SK-N-SH treated with all-trans-retinoic acid at 6 μM for 48 hours (cell line): ENCODE data around the gene ELMO1.

Experiments used
- ATAC-seq: fragments of 200-7000 bp; cut with Tn5 transposase; 3 replicates; pipeline ENCODE4 v1.9.1; 2020; ENCODE audit warnings: mild to moderate bottlenecking, moderate library complexity
- ARNTL ChIP-seq: fragments of 450-650 bp; formaldehyde crosslinking; IDR thresholded peaks from 2 replicates; pipeline ENCODE4 v1.5.0; 2020; ENCODE audit warnings: low read depth, mild to moderate bottlenecking, moderate library complexity, borderline replicate concordance
- GLIS3 ChIP-seq: fragments of 250-450 bp; sonication (Bioruptor Pico); IDR thresholded peaks from 2 replicates; pipeline ENCODE4 v1.5.0; 2020; ENCODE audit warnings: mild to moderate bottlenecking, moderate library complexity
- ISL1 ChIP-seq: fragments of 250-450 bp; sonication (Bioruptor Pico); IDR thresholded peaks from 2 replicates; pipeline ENCODE4 v2.1.2; 2022; ENCODE audit warnings: mild to moderate bottlenecking, moderate library complexity
- OSR1 ChIP-seq: fragments of 250-450 bp; sonication (Bioruptor Pico); IDR thresholded peaks from 2 replicates; pipeline ENCODE4 v1.8.0; 2022; ENCODE audit warnings: moderate library complexity, mild to moderate bottlenecking, inconsistent platforms
- PPARA ChIP-seq: fragments of 250-450 bp; sonication (Bioruptor Pico); IDR thresholded peaks from 2 replicates; pipeline ENCODE4 v1.5.0; 2020; ENCODE audit warnings: mild to moderate bottlenecking, borderline replicate concordance
- RARB ChIP-seq: fragments of 250-450 bp; sonication (Bioruptor Pico); IDR thresholded peaks from 2 replicates; pipeline ENCODE4 v1.8.0; 2021; ENCODE audit warnings: mild to moderate bottlenecking, moderate library complexity
- TCF4 ChIP-seq: fragments of 250-450 bp; sonication (Bioruptor Pico); IDR thresholded peaks from 2 replicates; pipeline ENCODE4 v1.8.0; 2021; ENCODE audit warnings: mild to moderate bottlenecking, moderate library complexity, borderline replicate concordance
- TOX ChIP-seq: fragments of 250-450 bp; sonication (Bioruptor Pico); IDR thresholded peaks from 2 replicates; pipeline ENCODE4 v1.8.0; 2021; ENCODE audit warnings: mild to moderate bottlenecking, moderate library complexity, borderline replicate concordance
- ZC3H10 ChIP-seq: fragments of 250-450 bp; sonication (Bioruptor Pico); IDR thresholded peaks from 2 replicates; pipeline ENCODE4 v1.5.1; 2021; ENCODE audit warnings: mild to moderate bottlenecking, moderate library complexity
- ZFP3 ChIP-seq: fragments of 250-450 bp; sonication (Bioruptor Pico); IDR thresholded peaks from 2 replicates; pipeline ENCODE4 v1.5.0; 2020; ENCODE audit warnings: mild to moderate bottlenecking, moderate library complexity
- ZFP30 ChIP-seq: fragments of 450-650 bp; formaldehyde crosslinking; IDR thresholded peaks from 2 replicates; pipeline ENCODE4 v1.5.0; 2022; ENCODE audit warnings: mild to moderate bottlenecking, moderate library complexity
- ZNF565 ChIP-seq: fragments of 450-650 bp; formaldehyde crosslinking; conservative IDR thresholded peaks from 2 replicates; pipeline ENCODE4 v1.5.0; 2020; ENCODE audit warnings: low read depth, mild to moderate bottlenecking, moderate library complexity
- ZNF70 ChIP-seq: fragments of 450-650 bp; formaldehyde crosslinking; IDR thresholded peaks from 2 replicates; pipeline ENCODE4 v1.5.0; 2020; ENCODE audit warnings: mild to moderate bottlenecking, moderate library complexity
- ZNF8 ChIP-seq: fragments of 450-650 bp; formaldehyde crosslinking; IDR thresholded peaks from 2 replicates; pipeline ENCODE4 v1.5.0; 2020; ENCODE audit warnings: mild to moderate bottlenecking, moderate library complexity
- TF ChIP-seq, protein P1 (sequence below): fragments of 250-450 bp; sonication (Bioruptor Pico); IDR thresholded peaks from 2 replicates; pipeline ENCODE4 v1.5.1; 2020; ENCODE audit warnings: low read depth, mild to moderate bottlenecking, moderate library complexity
- TF ChIP-seq, protein P2 (sequence below): fragments of 250-450 bp; sonication (Bioruptor Pico); IDR thresholded peaks from 2 replicates; pipeline ENCODE4 v1.8.0; 2021; ENCODE audit warnings: low read depth, mild to moderate bottlenecking, moderate library complexity, borderline replicate concordance
- TF ChIP-seq, protein P3 (sequence below): fragments of 250-450 bp; sonication (Bioruptor Pico); IDR thresholded peaks from 2 replicates; pipeline ENCODE4 v1.8.0; 2020; ENCODE audit warnings: mild to moderate bottlenecking, moderate library complexity, borderline replicate concordance
- TF ChIP-seq, protein P4 (sequence below): fragments of 250-450 bp; sonication (Bioruptor Pico); IDR thresholded peaks from 2 replicates; pipeline ENCODE4 v1.5.1; 2021; ENCODE audit warnings: mild to moderate bottlenecking, moderate library complexity

The ELMO1 gene

DNA sequence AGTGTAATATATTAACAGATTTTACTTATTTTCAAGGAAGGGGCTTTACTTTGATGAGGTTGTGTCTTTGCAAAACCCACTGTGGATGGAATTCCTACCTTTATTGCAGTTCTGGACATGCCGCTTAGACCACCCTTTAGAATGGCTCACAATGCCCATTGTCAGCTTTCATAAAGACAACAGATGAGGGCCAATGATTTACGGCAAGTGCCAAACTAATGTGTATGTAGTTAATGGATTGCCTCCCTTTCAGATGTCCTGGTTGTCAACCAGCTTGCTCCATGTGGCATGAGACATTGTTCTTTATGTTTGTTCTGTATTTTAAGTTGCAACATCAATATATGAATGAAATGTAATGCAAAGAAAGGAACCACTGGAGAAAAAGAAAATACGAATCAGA, 35.0 kb upstream of the ELMO1 start (continued):
- no peak for TF ChIP-seq ZNF8
- TF ChIP-seq ARNTL, result no peak

DNA sequence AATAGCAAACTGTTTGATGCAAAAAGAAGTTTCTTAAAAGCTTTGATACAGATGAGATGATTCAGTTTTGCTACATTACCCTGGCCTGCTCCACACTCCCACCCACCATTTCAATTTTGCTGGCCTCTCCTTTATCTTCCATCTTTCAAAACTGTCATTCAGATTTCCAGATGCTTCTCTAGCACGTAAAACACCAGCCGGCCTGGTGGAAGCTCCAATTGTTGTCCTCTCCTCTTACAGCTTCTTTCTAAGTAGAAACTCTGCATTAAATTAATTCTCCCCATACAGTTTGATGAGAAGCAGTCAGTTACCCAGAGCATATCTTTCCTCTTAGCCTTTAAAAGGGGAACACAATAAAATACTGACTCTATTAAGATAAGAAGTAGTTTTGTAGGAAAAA, 34.3 kb upstream of the ELMO1 start:
- TF ChIP-seq, protein P1, sequence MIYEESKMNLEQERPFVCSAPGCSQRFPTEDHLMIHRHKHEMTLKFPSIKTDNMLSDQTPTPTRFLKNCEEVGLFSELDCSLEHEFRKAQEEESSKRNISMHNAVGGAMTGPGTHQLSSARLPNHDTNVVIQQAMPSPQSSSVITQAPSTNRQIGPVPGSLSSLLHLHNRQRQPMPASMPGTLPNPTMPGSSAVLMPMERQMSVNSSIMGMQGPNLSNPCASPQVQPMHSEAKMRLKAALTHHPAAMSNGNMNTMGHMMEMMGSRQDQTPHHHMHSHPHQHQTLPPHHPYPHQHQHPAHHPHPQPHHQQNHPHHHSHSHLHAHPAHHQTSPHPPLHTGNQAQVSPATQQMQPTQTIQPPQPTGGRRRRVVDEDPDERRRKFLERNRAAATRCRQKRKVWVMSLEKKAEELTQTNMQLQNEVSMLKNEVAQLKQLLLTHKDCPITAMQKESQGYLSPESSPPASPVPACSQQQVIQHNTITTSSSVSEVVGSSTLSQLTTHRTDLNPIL (CRISPR knock-in tag), result no peak
- no peak for TF ChIP-seq TCF4 (CRISPR knock-in tag)
- no peak for ATAC-seq

DNA sequence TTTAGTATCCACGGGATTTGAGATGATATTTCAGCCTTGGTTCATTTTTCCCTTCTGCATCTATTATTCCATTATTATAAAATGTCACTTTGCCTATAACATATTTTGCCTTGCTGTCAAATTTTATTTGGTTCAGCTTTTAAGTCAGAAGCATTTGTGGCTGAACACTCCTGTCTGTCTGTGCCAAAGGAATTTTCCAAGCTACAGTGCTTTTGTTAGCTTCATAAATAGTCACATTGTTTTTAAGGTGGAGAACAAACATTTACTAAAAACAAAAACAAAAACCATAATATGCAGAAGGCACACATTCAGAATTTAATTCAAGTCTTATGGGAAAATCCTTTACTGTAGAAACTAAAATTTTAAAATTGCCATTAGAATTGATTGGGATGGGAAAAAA, 33.8 kb upstream of the ELMO1 start:
- no peak for TF ChIP-seq ZFP30 (CRISPR knock-in tag)
- no peak for TF ChIP-seq ZFP3 (CRISPR knock-in tag)
- no peak for TF ChIP-seq GLIS3 (CRISPR knock-in tag)
- TF ChIP-seq TOX (CRISPR knock-in tag), result no peak
- TF ChIP-seq, protein P2, sequence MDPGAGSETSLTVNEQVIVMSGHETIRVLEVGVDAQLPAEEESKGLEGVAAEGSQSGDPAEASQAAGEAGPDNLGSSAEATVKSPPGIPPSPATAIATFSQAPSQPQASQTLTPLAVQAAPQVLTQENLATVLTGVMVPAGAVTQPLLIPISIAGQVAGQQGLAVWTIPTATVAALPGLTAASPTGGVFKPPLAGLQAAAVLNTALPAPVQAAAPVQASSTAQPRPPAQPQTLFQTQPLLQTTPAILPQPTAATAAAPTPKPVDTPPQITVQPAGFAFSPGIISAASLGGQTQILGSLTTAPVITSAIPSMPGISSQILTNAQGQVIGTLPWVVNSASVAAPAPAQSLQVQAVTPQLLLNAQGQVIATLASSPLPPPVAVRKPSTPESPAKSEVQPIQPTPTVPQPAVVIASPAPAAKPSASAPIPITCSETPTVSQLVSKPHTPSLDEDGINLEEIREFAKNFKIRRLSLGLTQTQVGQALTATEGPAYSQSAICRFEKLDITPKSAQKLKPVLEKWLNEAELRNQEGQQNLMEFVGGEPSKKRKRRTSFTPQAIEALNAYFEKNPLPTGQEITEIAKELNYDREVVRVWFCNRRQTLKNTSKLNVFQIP (CRISPR knock-in tag), result no peak
- TF ChIP-seq ZNF565 (CRISPR knock-in tag), result no peak
- no peak for TF ChIP-seq RARB (CRISPR knock-in tag)
- no peak for TF ChIP-seq ZC3H10
- TF ChIP-seq, protein P3, sequence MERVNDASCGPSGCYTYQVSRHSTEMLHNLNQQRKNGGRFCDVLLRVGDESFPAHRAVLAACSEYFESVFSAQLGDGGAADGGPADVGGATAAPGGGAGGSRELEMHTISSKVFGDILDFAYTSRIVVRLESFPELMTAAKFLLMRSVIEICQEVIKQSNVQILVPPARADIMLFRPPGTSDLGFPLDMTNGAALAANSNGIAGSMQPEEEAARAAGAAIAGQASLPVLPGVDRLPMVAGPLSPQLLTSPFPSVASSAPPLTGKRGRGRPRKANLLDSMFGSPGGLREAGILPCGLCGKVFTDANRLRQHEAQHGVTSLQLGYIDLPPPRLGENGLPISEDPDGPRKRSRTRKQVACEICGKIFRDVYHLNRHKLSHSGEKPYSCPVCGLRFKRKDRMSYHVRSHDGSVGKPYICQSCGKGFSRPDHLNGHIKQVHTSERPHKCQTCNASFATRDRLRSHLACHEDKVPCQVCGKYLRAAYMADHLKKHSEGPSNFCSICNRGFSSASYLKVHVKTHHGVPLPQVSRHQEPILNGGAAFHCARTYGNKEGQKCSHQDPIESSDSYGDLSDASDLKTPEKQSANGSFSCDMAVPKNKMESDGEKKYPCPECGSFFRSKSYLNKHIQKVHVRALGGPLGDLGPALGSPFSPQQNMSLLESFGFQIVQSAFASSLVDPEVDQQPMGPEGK (CRISPR knock-in tag), result no peak
- no peak for ATAC-seq

DNA sequence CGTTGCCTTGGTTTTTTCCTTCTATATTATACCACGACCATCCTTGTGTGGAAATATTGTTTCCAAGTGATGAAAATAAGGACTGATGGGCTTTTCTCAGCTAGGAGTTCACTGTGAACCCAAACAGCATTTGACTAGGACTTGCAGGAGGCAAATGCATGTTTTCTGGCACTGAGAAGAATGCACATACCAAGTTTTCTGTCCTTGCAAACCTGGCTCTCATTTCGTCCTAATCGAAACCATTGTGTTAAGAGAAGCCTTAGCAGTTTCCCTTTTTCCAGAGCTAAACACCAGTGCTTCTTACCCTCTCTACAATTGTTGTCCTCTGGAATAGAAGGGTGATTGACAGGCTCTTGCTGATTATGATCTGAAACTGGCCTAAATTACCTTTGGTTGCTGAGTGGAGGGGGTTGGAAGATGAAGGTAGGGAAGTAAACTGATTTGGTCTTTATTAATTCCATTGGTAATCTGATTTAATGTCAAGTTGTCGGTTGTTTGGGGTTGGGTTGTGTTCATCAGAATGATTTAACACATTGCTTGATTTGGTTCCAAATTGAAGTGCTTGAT, 33.1 kb upstream of the ELMO1 start:
- no peak for ATAC-seq
- TF ChIP-seq ISL1 (CRISPR knock-in tag) (no peak), OSR1 (CRISPR knock-in tag) (no peak), ZNF70 (CRISPR knock-in tag) (no peak), TOX (CRISPR knock-in tag) (no peak), ARNTL (no peak)

DNA sequence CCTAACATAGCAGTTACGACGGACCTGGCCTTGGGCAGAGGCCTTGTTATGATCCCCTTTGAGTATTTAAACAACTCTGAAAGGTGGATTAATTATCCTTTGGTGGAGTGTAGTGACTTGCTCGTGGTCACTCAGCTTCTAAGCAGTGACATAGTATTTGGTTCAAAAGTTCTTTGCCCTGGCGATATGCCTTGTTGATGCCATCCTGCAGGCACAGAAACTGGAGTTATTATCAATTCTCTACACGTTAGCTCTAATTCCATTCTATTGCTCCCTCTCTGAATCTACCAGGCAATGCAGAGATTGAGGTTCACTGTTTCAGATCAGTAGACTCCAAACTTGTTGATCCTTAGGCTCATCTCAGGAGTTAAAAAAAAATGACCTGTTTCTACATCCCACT, 32.5 kb upstream of the ELMO1 start:
- ATAC-seq, result no peak
- TF ChIP-seq, protein P1 (CRISPR knock-in tag), result no peak
- TF ChIP-seq PPARA (CRISPR knock-in tag) (no peak), ARNTL (no peak)
- TF ChIP-seq, protein P4, sequence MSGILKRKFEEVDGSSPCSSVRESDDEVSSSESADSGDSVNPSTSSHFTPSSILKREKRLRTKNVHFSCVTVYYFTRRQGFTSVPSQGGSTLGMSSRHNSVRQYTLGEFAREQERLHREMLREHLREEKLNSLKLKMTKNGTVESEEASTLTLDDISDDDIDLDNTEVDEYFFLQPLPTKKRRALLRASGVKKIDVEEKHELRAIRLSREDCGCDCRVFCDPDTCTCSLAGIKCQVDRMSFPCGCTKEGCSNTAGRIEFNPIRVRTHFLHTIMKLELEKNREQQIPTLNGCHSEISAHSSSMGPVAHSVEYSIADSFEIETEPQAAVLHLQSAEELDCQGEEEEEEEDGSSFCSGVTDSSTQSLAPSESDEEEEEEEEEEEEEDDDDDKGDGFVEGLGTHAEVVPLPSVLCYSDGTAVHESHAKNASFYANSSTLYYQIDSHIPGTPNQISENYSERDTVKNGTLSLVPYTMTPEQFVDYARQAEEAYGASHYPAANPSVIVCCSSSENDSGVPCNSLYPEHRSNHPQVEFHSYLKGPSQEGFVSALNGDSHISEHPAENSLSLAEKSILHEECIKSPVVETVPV, result no peak
